ENCODE measurements around the gene RFC4.

The RFC4 gene

GRCh38 chr3:186751480-186751879 lies 54.8 kb downstream of the RFC4 start:
- no peak overlapping the region for H3K27ac Mint-ChIP-seq
- H3K9me3 Mint-ChIP-seq = no peaks in the 10 kb centered on the region
- H3K4me3 Mint-ChIP-seq = no peak overlapping the region
- DNase-seq (ENCODE audit: low spot score in 2 of 2) (no peak), ATAC-seq (no peak)
- H3K4me1 Mint-ChIP-seq = peaks cover 13% of the 10 kb centered on the region
- H3K36me3 Mint-ChIP-seq = no peaks in the 10 kb centered on the region

- ATAC-seq (no peak), DNase-seq (ENCODE audit: low spot score in 2 of 2) (no peak)
- no peak overlapping the region for H3K27ac Mint-ChIP-seq
- H3K4me3 Mint-ChIP-seq = no peak overlapping the region
- H3K9me3 Mint-ChIP-seq = no peaks in the 10 kb centered on the region
- no peaks in the 10 kb centered on the region for H3K36me3 Mint-ChIP-seq
- H3K4me1 Mint-ChIP-seq = peaks cover 13% of the 10 kb centered on the region
Measured at GRCh38 chr3:186750316-186750715, 56.0 kb downstream of the RFC4 start.

DNA sequence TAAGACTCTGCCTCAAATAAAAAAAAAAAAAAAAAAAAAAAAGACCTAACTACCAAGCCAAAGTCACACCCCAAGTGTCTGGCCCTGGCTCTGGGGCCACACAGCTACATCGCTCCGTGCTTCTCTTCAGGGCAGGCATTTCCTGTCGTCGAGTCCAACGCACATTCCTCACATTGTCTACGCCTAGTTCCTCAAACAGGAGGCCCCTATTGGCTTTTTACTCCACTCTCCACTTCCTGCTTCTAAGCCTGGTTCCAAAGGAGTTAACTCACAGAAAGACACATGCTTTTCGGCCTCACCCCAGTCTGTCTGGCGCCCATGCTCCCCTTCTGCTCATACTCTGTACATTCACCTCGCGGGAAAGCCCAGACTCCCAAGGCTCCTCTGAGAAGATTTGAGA lies 60.3 kb downstream of the RFC4 start:
- Mint-ChIP-seq H3K36me3 (no peaks in the 10 kb centered on the region), H3K9me3 (no peaks in the 10 kb centered on the region), H3K4me1 (no peaks in the 10 kb centered on the region), H3K4me3 (no peak overlapping the region), H3K27ac (no peak overlapping the region)
- DNase-seq (ENCODE audit: low spot score in 2 of 2) (no peak), ATAC-seq (no peak)

- Mint-ChIP-seq H3K36me3 (no peaks in the 10 kb centered on the region), H3K27ac (no peak overlapping the region), H3K9me3 (no peaks in the 10 kb centered on the region), H3K4me3 (no peak overlapping the region), H3K4me1 (no peaks in the 10 kb centered on the region)
- DNase-seq (ENCODE audit: low spot score in 2 of 2) = no peak
- ATAC-seq = no peak
Measured at GRCh38 chr3:186743666-186744065, 62.6 kb downstream of the RFC4 start.

DNA sequence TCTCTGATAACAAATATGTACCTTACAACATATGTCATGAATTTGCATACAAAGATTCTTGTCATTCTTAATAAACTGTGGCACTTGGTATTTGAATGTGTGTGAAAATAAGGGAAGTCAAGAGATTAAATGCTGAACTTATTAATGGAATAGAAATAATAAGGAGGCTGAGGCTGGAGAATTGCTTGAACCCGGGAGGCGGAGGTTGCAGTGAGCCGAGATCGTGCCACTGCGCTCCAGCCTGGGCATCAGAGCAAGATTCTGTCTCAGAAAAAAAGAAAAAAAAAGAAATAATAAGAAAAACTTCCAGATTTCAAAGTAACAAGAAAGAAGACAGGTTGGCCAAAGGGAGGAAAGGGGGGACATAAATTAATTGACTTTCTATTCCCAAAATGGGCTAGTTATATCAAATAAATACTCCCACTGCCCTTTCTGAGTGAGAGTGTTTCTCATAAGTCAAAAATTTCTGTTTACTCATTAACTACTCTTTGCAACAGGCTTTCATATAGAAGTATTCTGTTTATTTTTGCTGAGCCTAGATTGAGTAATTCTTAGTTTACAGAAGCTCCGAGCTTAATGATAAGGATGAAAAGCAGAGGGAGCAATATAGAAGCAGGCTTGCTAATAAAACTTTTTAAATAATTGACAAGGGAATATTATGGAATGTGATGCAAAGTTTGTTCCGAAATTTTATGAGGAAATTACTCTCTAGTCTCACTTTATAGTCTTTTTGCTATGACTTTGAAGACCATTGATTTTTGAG lies 63.5 kb downstream of the RFC4 start:
- Mint-ChIP-seq H3K4me3 (no peak overlapping the region), H3K9me3 (no peaks in the 10 kb centered on the region), H3K36me3 (no peaks in the 10 kb centered on the region), H3K27ac (no peak overlapping the region), H3K4me1 (no peaks in the 10 kb centered on the region)
- DNase-seq (ENCODE audit: low spot score in 2 of 2) (no peak), ATAC-seq (no peak)
